Sigmoid colon (tissue), 7 donors: ENCODE measurements around the gene ARHGAP6. TPM values are rescaled to one million over a fixed set of nuclear protein-coding genes. Genes with fewer than 3 reads are reported as not detected.
A peak's percentile ranks its signal among the peaks of the same experiment; 100 is the strongest.

Source experiments
- DNase-seq: peaks from one replicate; pipeline ENCODE4 v3.0.0-alpha.2; 2019
- H3K27ac ChIP-seq, 4 donors: fragments of 200-600 bp; sonication (generic); one replicate each; pipeline ENCODE4 v1.5.1; 2016 to 2019; ENCODE audit warnings: mild to moderate bottlenecking in 1 of 4
- H3K27me3 ChIP-seq, 3 donors: fragments of 200-600 bp; sonication (generic); one replicate each; pipeline ENCODE4 v1.5.1; 2019; ENCODE audit warnings: mild to moderate bottlenecking in 1 of 3
- H3K36me3 ChIP-seq, 4 donors: fragments of 200-600 bp; sonication (generic); one replicate each; pipeline ENCODE4 v1.5.1; 2016 to 2019
- H3K4me1 ChIP-seq, 4 donors: fragments of 200-600 bp; sonication (generic); one replicate each; pipeline ENCODE4 v1.5.1; 2017 to 2019
- H3K4me3 ChIP-seq, 4 donors: fragments of 200-600 bp; sonication (generic); one replicate each; pipeline ENCODE4 v1.5.1; 2017 to 2019; ENCODE audit warnings: mild to moderate bottlenecking in 2 of 4, moderate library complexity in 1 of 4
- H3K9me3 ChIP-seq, 4 donors: fragments of 200-600 bp in 3 of 4; sonication (generic) in 3 of 4; one replicate each; pipeline versions ENCODE4 v1.5.1 to v1.6.1; 2013 to 2019
- EP300 ChIP-seq, 4 donors: sonication (generic); formaldehyde crosslinking; IDR thresholded peaks; one replicate each; pipeline ENCODE4 v1.6.1; 2017; ENCODE audit warnings: antibody characterized with exemption in 4 of 4
- POLR2A ChIP-seq, 2 donors: fragments of 450-650 bp; IDR thresholded peaks; one replicate each; pipeline ENCODE4 v1.6.1; 2016; ENCODE audit warnings: antibody characterized with exemption in 2 of 2, mild to moderate bottlenecking in 2 of 2, moderate library complexity in 2 of 2
- POLR2AphosphoS5 ChIP-seq, 4 donors: sonication (generic); formaldehyde crosslinking; IDR thresholded peaks; one replicate each; pipeline ENCODE4 v1.6.1; 2017; ENCODE audit warnings: antibody characterized with exemption in 4 of 4
- WGBS, 2 donors: extraction: QIAGEN DNeasy Blood & Tissue Kit; methylation state at CpG; one replicate each; pipeline ENCODE4 v1.1.7; 2013; 5-methylcytosine and 5-hydroxymethylcytosine counted together
- intact Hi-C: fragments of 100-400 bp; cut with DNase I; formaldehyde crosslinking; loops from one replicate; pipeline ENCODE4 v1.15.1; 2023
- polyA plus RNA-seq, 3 donors: library from polyadenylated mRNA; stranded (reverse); fragments of 200-250 nt; gene quantifications; one replicate each; pipeline ENCODE4 v1.2.3, GENCODE V29; 2013
- total RNA-seq, 4 donors: library from RNA; depleted of rRNA; stranded (reverse); fragments of >200 nt; gene quantifications; one replicate each; pipeline ENCODE4 v1.1.0, GENCODE V29; 2016
- TF ChIP-seq, protein P1 (sequence below), 4 experiments: fragments of 450-650 bp in 3 of 4; fragments of 200-600 bp in 1 of 4; IDR thresholded peaks; one replicate each; pipeline ENCODE4 v1.5.1; 2016 to 2019; ENCODE audit warnings: antibody characterized with exemption in 4 of 4, mild to moderate bottlenecking in 3 of 4, moderate library complexity in 2 of 4
- donor health status: healthy with polysubstance abuse.
- donor health status: Bipolar disorder and iron deficiency.
- donor health status: healthy.

ARHGAP6 gene
- total and polyA plus RNA-seq, 7 donors: 1.4 to 47.6 (median 36.2) TPM

DNA sequence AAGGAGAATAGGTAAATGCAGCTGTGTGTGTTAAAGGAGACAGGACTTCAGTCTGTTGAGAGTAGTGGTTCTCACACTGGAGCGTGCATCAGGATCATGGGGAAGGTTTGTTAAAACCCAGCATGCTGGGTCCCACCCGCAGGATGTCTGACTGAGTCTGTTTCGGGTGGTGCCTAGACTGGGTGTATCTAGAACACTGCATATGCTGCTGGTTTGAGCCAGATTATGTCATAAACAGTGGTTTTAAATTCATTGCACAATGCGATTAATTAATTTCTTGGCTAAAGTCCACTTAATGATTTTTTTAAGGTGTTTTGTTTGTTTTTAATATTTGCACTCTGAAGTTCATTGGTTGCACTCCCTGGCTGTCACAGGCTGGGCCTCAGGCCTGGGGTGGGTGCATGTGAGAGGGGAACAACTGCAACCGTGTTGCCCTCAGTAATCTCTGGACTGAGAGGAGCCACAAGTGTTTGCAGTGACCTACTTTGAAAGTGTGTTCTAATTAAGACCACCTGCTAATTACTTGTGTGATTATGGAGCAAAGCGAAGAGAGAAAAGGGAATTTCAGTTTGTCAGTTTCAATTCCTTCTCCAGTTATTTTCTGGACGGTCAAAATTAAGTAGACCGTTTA is 546.3 kb downstream of the ARHGAP6 start:
- Histone ChIP-seq H3K9me3 (no peaks in the 10 kb centered on the region), H3K4me3 (no peak overlapping the region), H3K27ac (no peak overlapping the region), H3K36me3 (peaks cover 9 to 67% (median 24%) of the 10 kb centered on the region in 4 donors), H3K27me3 (no peaks in the 10 kb centered on the region), H3K4me1 (no peaks in the 10 kb centered on the region)
- intact Hi-C loops: no loop called here
- TF ChIP-seq, protein P1, sequence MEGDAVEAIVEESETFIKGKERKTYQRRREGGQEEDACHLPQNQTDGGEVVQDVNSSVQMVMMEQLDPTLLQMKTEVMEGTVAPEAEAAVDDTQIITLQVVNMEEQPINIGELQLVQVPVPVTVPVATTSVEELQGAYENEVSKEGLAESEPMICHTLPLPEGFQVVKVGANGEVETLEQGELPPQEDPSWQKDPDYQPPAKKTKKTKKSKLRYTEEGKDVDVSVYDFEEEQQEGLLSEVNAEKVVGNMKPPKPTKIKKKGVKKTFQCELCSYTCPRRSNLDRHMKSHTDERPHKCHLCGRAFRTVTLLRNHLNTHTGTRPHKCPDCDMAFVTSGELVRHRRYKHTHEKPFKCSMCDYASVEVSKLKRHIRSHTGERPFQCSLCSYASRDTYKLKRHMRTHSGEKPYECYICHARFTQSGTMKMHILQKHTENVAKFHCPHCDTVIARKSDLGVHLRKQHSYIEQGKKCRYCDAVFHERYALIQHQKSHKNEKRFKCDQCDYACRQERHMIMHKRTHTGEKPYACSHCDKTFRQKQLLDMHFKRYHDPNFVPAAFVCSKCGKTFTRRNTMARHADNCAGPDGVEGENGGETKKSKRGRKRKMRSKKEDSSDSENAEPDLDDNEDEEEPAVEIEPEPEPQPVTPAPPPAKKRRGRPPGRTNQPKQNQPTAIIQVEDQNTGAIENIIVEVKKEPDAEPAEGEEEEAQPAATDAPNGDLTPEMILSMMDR (IDR thresholded peaks at IDR 0.05): no peak
- TF ChIP-seq POLR2AphosphoS5 (IDR thresholded peaks at IDR 0.05) (no peak), EP300 (IDR thresholded peaks at IDR 0.05) (no peak), POLR2A (IDR thresholded peaks at IDR 0.05) (no peak)
- 77 to 79% methylated on average over 8 of the region's 8 CpGs for WGBS, 2 donors
- no peak for DNase-seq

DNA sequence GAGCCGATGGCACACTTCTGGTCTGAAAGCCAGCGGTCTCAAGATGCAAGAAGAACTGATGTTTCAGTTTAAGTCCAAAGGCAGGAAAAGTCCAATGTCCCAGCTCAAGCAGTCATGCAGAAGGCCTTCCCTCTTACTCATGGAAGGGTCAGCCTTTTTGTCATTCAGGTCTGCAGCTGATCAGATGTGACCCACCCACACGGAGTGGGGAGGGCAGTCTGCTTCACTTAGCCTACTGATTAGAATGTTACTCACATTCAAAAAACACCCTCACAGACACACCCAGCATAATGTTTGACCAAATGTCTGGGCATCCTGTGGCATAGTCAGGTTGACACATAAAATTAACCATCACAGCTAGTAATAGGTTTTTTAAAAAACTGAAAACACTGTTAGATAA is 548.0 kb downstream of the ARHGAP6 start:
- 80 to 89% methylated on average over 3 of the region's 3 CpGs for WGBS, 2 donors

DNA sequence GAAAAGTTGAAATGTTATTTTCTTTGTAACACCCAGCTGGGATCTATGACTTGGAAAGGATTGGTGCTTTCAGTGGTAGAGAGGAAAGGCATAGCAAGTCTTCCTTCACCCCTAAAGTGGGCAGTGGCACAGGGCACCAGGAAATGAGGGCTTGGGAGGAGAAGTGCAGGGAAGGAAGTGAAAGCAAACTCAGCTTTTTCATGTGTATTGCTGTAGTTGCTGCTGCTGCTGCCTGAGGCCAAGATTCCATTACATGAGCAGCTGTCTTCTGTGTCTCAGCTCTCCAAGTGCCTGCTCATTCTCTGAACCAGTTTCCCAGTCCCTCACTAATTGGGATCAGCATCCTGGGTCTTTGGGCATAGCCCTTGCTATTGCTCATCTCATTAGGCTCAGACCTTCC is 552.0 kb downstream of the ARHGAP6 start:
- Histone ChIP-seq H3K27ac (peak overlapping the region in 1 of 4 donors; percentile 3), H3K27me3 (no peaks in the 10 kb centered on the region), H3K36me3 (peaks cover 8 to 39% (median 18%) of the 10 kb centered on the region in 4 donors), H3K4me3 (no peak overlapping the region), H3K9me3 (no peaks in the 10 kb centered on the region), H3K4me1 (peaks cover 0 to 30% (median 14%) of the 10 kb centered on the region in 4 donors)
- TF ChIP-seq EP300 (IDR thresholded peaks at IDR 0.05) (no peak), POLR2AphosphoS5 (IDR thresholded peaks at IDR 0.05) (no peak), POLR2A (IDR thresholded peaks at IDR 0.05) (no peak)
- TF ChIP-seq, protein P1 (IDR thresholded peaks at IDR 0.05): no peak
- no peak for DNase-seq
- intact Hi-C loops: no loop called here

More for the DNA sequence above, 548.0 kb downstream of the ARHGAP6 start:
- Histone ChIP-seq H3K4me1 (peaks cover 0 to 13% (median 8%) of the 10 kb centered on the region in 4 donors), H3K9me3 (no peaks in the 10 kb centered on the region), H3K36me3 (peaks cover 9 to 67% (median 24%) of the 10 kb centered on the region in 4 donors), H3K27me3 (no peaks in the 10 kb centered on the region), H3K27ac (no peak overlapping the region), H3K4me3 (no peak overlapping the region)
- intact Hi-C loops: no loop called here
- DNase-seq: no peak
- TF ChIP-seq POLR2A (IDR thresholded peaks at IDR 0.05) (no peak), EP300 (IDR thresholded peaks at IDR 0.05) (no peak), POLR2AphosphoS5 (IDR thresholded peaks at IDR 0.05) (no peak)
- TF ChIP-seq, protein P1 (IDR thresholded peaks at IDR 0.05): no peak

DNA sequence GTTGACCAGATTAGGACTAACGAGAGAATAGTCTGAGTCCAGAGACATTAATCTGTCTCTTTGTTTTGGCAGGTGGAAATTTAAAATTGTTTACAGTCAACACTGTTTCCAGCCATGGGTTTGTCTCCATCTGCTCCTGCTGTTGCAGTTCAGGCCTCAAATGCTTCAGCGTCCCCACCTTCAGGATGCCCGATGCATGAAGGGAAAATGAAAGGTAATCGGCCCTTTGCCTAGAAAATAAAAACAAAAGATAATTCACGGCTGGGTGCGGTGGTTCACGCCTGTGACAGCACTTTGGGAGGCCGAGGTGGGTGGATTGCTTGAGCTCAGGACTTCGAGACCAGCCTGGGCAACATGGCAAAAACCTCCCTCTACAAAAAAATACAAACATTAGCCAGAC is 553.8 kb downstream of the ARHGAP6 start:
- WGBS, 2 donors: 8 to 46% methylated on average over 9 of the region's 9 CpGs
- intact Hi-C loops: no loop called here
- Histone ChIP-seq H3K9me3 (no peaks in the 10 kb centered on the region), H3K4me1 (peaks cover 0 to 30% (median 14%) of the 10 kb centered on the region in 4 donors), H3K27ac (peak overlapping the region; percentile 81 to 92 (median 82)), H3K4me3 (peak overlapping the region; percentile 61 to 75 (median 66)), H3K27me3 (no peaks in the 10 kb centered on the region), H3K36me3 (peaks cover 0 to 24% (median 10%) of the 10 kb centered on the region in 4 donors)
- no peak for DNase-seq
- TF ChIP-seq, protein P1 (IDR thresholded peaks at IDR 0.05): no peak
- TF ChIP-seq POLR2AphosphoS5 (IDR thresholded peaks at IDR 0.05): no peak
- no peak for TF ChIP-seq POLR2A (IDR thresholded peaks at IDR 0.05)
- no peak for TF ChIP-seq EP300 (IDR thresholded peaks at IDR 0.05)
